GM20000 (cell line): ENCODE results near the gene PPFIBP1.

ENCODE experiments used
- DNase-seq: peaks from one replicate; pipeline ENCODE4 v3.0.0; 2012; ENCODE audit warnings: low spot score
- TF ChIP-seq, protein P1 (sequence below): IDR thresholded peaks from 2 replicates; pipeline ENCODE4 v1.5.1; 2012; ENCODE audit warnings: mild to moderate bottlenecking, control low read depth; ENCODE audit errors: extremely low read depth, missing control alignments

PPFIBP1 gene

DNA sequence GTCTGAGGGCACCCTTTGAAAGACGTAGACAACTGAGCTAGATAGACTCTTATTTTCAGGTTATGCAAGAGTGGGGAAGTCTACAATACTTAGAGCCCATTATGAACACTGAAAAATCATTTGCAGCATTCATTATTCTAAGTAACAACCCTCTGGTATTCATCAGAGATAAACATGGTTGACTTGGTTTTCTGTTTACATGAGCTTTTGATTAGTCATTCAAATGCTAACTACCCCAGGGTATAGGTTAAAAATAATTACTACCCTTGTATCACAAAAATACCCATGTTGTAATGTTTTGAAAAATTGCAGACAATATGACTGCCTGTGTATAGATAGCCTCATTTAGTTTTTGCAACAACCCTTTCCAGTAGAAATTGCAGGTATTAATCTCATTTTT, 78.5 kb downstream of the PPFIBP1 start:
- TF ChIP-seq, protein P1, sequence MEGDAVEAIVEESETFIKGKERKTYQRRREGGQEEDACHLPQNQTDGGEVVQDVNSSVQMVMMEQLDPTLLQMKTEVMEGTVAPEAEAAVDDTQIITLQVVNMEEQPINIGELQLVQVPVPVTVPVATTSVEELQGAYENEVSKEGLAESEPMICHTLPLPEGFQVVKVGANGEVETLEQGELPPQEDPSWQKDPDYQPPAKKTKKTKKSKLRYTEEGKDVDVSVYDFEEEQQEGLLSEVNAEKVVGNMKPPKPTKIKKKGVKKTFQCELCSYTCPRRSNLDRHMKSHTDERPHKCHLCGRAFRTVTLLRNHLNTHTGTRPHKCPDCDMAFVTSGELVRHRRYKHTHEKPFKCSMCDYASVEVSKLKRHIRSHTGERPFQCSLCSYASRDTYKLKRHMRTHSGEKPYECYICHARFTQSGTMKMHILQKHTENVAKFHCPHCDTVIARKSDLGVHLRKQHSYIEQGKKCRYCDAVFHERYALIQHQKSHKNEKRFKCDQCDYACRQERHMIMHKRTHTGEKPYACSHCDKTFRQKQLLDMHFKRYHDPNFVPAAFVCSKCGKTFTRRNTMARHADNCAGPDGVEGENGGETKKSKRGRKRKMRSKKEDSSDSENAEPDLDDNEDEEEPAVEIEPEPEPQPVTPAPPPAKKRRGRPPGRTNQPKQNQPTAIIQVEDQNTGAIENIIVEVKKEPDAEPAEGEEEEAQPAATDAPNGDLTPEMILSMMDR: no peak
- DNase-seq: no peak

DNA sequence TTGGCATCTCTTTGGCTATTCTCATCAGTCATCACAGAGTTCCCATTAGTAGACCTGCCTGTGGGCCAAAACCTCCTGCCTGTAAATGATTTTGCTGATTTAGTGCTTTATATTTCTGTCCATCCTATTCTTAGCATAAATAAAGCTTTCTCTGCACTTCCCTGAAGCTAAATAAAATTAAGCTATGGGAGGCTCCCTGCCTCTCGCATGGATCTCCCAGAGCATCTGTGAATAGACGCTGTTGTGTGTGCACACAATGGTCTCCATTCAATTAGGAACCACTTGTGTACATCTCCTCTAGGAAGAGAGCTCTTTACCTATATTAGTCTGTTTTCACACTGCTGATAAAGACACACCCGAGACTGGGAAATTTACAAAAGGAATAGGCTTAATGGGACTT, 80.4 kb downstream of the PPFIBP1 start:
- TF ChIP-seq, protein P1: no peak
- no peak for DNase-seq

DNA sequence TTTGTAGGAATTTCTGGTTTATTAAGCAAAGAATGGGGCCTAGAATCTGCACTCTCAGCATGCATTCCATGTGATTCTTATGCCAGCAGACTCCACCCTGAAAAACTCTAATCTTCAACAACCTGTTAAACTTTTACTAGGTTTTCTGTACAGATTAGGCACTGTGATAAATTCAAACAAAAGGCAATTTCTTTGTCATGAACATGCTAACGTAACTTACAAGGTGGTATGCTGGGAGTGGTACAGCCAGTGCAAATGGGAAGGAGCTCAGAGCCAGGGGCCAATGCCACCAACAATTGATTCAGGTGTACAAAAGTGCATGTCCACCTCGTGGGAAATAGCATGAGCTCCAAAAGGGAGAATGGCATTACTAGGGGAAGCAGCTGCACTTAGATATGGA, 83.0 kb downstream of the PPFIBP1 start:
- no peak for DNase-seq
- TF ChIP-seq, protein P1: no peak

DNA sequence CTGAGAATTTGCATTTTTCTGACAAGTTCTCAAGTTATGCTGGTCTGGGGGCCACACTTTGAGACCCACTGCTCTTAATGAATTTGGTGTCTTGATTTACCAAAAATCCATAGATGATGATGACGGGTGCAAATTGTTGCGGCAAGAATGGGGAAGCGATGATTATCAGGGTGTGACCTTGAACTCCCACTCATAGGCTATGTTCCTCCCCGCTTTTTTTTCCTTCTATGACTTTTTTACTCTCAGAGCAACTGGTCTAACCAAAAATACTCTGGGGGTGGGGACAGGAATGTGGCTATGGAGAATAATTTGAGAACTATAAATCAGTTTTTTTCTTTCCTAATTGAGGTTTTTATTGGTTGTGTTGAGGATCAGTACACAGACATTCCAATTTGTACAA, 83.6 kb downstream of the PPFIBP1 start:
- no peak for DNase-seq

DNA sequence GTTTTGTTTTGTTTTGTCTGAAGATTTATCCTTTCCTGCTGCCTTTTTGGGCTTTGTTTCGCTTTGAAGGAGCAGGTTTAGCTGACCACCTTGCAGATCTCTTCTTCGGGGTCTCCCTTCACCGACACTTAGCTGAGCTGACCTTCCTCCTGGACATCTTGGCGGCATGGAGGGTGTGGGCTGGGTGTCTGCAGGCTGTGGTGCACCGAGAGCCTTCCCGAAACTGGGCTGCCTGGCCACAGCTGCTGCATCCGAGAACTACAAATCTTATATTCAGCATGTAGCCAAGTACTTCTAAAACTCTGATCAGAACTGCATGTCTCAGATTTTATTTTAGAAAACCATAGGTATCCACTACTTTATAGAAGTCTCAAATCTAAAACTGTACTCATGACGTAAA, 84.9 kb downstream of the PPFIBP1 start:
- DNase-seq: no peak
- TF ChIP-seq, protein P1: no peak

More for the DNA sequence above, 83.6 kb downstream of the PPFIBP1 start:
- TF ChIP-seq, protein P1: no peak

DNA sequence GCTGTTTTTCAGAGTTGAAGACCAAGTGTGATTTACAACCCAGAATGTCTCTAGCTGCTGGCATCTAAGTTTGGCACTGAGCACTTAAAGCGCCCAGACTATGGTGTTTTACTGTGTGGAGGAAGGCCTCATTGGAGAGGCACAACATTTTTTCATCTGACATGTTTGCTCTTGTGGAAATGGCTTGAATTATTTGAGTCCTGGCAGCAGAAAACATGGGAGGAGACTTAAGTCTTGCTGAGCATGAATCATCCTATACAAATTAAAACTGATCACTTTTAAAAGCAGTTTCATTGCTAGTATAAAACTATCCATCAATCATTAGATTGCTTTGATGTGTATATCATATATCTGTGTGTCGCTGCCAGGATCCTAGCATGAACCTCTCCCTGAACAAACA, 86.4 kb downstream of the PPFIBP1 start:
- TF ChIP-seq, protein P1: no peak
- DNase-seq: no peak

DNA sequence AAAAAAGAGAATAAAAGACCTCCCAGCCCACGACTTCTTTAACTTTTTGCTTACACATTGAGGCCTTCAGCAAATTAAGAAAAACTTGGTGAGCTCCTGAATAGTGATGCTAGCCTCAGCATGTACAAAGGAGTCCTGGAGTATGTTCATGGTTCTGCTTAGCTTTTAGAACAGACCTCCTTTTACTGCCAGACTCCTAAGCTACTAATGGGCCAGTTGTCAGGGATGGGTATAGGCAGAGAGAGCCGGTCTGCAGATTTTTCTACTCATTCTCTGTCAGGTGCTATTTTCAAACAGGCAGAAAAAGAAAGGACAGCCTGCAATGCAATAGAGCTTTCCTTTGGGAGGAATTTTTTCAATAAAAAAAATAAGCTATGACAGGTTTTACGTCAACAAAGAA, 90.4 kb downstream of the PPFIBP1 start:
- TF ChIP-seq, protein P1: no peak
- DNase-seq: no peak
